Tibial nerve (tissue), 4 donors: Measurements from ENCODE around the gene FNDC3B. TPM values are rescaled to one million over a fixed set of nuclear protein-coding genes. Genes with fewer than 3 reads are reported as not detected.

Experiments
- DNase-seq, 2 donors: peaks; one replicate each; pipeline ENCODE4 v3.0.0-alpha.2; 2019; ENCODE audit warnings: low spot score in 2 of 2
- H3K27ac ChIP-seq, 4 donors: fragments of 200-600 bp; sonication (generic) in 3 of 4; one replicate each; pipeline ENCODE4 v1.5.1; 2017 to 2019; ENCODE audit warnings: mild to moderate bottlenecking in 1 of 4
- H3K27me3 ChIP-seq, 2 donors: fragments of 200-600 bp; sonication (generic) in 1 of 2; one replicate each; pipeline versions ENCODE4 v1.5.1 to v1.6.0; 2017 to 2019
- H3K36me3 ChIP-seq, 3 donors: fragments of 200-600 bp; sonication (generic); one replicate each; pipeline ENCODE4 v1.5.1; 2018 to 2019
- H3K4me1 ChIP-seq, 4 donors: fragments of 200-600 bp; sonication (generic) in 3 of 4; one replicate each; pipeline ENCODE4 v1.5.1; 2017 to 2019
- H3K4me3 ChIP-seq, 4 donors: fragments of 200-600 bp; sonication (generic) in 3 of 4; one replicate each; pipeline ENCODE4 v1.5.1; 2017 to 2019; ENCODE audit warnings: mild to moderate bottlenecking in 1 of 4, moderate library complexity in 1 of 4
- H3K9me3 ChIP-seq, 4 donors: fragments of 200-600 bp; sonication (generic) in 3 of 4; one replicate each; pipeline ENCODE4 v1.5.1; 2017 to 2019
- EP300 ChIP-seq, 2 donors: sonication (generic); formaldehyde crosslinking; IDR thresholded peaks; one replicate each; pipeline ENCODE4 v1.6.1; 2017; ENCODE audit warnings: antibody characterized with exemption in 2 of 2, mild to moderate bottlenecking in 1 of 2
- POLR2A ChIP-seq, 2 donors: fragments of 450-650 bp; IDR thresholded peaks; one replicate each; pipeline ENCODE4 v1.6.1; 2017; ENCODE audit warnings: antibody characterized with exemption in 2 of 2, mild to moderate bottlenecking in 2 of 2, moderate library complexity in 2 of 2
- WGBS, 2 donors: methylation state at CpG; one replicate each; pipeline ENCODE4 v1.1.5; 2018; 5-methylcytosine and 5-hydroxymethylcytosine counted together
- total RNA-seq, 4 donors: library from RNA; depleted of rRNA; stranded (reverse); fragments of >200 nt; gene quantifications; one replicate each; pipeline ENCODE4 v1.1.0, GENCODE V29; 2016
- TF ChIP-seq, protein P1 (sequence below), 5 experiments: fragments of 200-600 bp in 3 of 5; fragments of 450-650 bp in 2 of 5; sonication (generic) in 3 of 5; IDR thresholded peaks; one replicate each; pipeline ENCODE4 v1.5.1; 2016 to 2019; ENCODE audit warnings: antibody characterized with exemption in 5 of 5, mild to moderate bottlenecking in 3 of 5, moderate library complexity in 2 of 5

Gene FNDC3B
- total RNA-seq, 4 donors from 2014 or later, result 87.5 to 106 (median 95.7) TPM

GRCh38 chr3:172359231-172359630, 319.9 kb downstream of the FNDC3B start:
- H3K27me3 ChIP-seq, result no peaks in the 10 kb centered on the region
- no peak overlapping the region for H3K27ac ChIP-seq
- TF ChIP-seq, protein P1, sequence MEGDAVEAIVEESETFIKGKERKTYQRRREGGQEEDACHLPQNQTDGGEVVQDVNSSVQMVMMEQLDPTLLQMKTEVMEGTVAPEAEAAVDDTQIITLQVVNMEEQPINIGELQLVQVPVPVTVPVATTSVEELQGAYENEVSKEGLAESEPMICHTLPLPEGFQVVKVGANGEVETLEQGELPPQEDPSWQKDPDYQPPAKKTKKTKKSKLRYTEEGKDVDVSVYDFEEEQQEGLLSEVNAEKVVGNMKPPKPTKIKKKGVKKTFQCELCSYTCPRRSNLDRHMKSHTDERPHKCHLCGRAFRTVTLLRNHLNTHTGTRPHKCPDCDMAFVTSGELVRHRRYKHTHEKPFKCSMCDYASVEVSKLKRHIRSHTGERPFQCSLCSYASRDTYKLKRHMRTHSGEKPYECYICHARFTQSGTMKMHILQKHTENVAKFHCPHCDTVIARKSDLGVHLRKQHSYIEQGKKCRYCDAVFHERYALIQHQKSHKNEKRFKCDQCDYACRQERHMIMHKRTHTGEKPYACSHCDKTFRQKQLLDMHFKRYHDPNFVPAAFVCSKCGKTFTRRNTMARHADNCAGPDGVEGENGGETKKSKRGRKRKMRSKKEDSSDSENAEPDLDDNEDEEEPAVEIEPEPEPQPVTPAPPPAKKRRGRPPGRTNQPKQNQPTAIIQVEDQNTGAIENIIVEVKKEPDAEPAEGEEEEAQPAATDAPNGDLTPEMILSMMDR (IDR thresholded peaks at IDR 0.05), result no peak
- TF ChIP-seq EP300 (IDR thresholded peaks at IDR 0.05) (no peak), POLR2A (IDR thresholded peaks at IDR 0.05) (no peak)
- peaks cover 0 to 74% (median 0%) of the 10 kb centered on the region in 3 donors for H3K36me3 ChIP-seq
- 94 to 98% methylated on average over 1 of the region's 1 CpG for WGBS, 2 donors
- peaks cover 0 to 15% (median 0%) of the 10 kb centered on the region in 4 donors for H3K4me1 ChIP-seq
- H3K9me3 ChIP-seq, result no peaks in the 10 kb centered on the region
- DNase-seq, result no peak
- no peak overlapping the region for H3K4me3 ChIP-seq

DNA sequence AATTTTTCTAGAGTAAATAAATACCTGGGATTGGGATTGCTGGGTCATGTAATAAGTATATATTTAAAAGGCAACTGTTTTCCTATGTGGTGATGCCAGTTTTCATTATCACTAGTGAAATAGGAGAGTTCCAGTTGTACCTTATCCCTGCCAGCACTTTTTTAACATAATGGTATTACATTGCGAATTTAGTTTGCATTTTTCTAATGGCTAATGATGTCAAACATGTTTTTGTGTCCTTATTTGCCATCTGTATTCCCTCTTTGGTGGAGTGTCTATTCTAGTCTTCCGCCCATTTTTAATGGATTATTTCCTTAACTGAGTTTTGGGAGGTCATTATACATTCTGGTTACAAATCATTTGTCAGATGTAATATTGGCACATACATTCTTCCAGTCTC, 320.6 kb downstream of the FNDC3B start:
- DNase-seq, result no peak
- WGBS, 2 donors, result 97 to 99% methylated on average over 2 of the region's 2 CpGs
- TF ChIP-seq, protein P1 (IDR thresholded peaks at IDR 0.05), result no peak
- no peak overlapping the region for H3K27ac ChIP-seq
- no peaks in the 10 kb centered on the region for H3K27me3 ChIP-seq
- H3K9me3 ChIP-seq, result no peaks in the 10 kb centered on the region
- no peak overlapping the region for H3K4me3 ChIP-seq
- H3K36me3 ChIP-seq, result peaks cover 0 to 72% (median 0%) of the 10 kb centered on the region in 3 donors
- H3K4me1 ChIP-seq, result peaks cover 0 to 15% (median 0%) of the 10 kb centered on the region in 4 donors

DNA sequence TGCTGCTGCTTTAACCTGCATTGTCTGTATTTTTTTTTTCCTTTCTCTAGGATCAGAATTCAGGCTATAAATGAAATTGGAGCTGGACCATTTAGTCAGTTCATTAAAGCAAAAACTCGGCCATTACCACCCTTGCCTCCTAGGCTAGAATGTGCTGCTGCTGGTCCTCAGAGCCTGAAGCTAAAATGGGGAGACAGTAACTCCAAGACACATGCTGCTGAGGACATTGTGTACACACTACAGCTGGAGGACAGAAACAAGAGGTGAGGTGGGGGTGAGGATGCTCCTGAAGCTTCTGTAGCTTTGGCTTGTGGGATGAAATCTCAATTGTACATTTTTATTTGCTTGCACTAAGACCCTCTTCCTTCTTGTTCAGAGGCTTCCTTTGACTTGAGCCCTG, 323.2 kb downstream of the FNDC3B start:
- no peak overlapping the region for H3K27ac ChIP-seq
- no peak overlapping the region for H3K4me3 ChIP-seq
- peaks cover 0 to 1% (median 0%) of the 10 kb centered on the region in 4 donors for H3K4me1 ChIP-seq
- TF ChIP-seq EP300 (IDR thresholded peaks at IDR 0.05) (no peak), POLR2A (IDR thresholded peaks at IDR 0.05) (no peak)
- TF ChIP-seq, protein P1 (IDR thresholded peaks at IDR 0.05), result no peak
- H3K9me3 ChIP-seq, result no peaks in the 10 kb centered on the region
- WGBS, 2 donors, result 82 to 83% methylated on average over 1 of the region's 1 CpG
- no peaks in the 10 kb centered on the region for H3K27me3 ChIP-seq
- no peak for DNase-seq
- H3K36me3 ChIP-seq, result peaks cover 0 to 70% (median 0%) of the 10 kb centered on the region in 3 donors

DNA sequence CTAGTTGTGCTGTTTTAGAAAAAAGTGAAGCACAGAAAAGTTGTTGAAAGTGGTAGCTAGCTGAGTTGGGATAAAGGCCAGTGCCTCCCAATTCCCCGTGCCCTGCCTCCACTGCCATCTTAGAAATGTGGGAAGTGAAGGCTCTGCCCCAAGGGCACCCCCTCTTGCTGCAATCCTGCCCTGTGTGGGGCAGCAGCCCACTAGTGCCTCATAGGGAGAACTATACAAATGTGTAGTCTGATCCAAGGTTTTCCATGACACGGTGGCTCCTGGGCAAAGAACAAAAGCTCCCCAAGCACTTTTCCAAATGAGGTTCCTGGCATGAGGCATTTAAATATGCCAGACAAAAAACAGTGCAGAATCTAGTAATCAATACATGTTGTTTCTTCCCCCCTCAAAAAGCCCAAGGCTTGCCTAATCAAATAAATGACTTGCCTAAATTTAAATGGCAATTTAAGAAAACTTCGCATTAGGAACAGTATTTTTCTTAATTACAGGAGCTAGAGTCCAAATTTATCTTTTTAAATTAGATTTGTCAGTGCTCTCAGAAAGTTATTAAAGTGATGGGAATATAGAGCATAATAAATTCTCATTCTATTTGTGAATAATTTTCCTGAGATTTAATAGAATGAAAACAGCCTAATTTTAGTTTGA, 325.1 kb downstream of the FNDC3B start:
- H3K4me3 ChIP-seq, result no peak overlapping the region
- TF ChIP-seq, protein P1 (IDR thresholded peaks at IDR 0.05), result no peak
- TF ChIP-seq POLR2A (IDR thresholded peaks at IDR 0.05) (no peak), EP300 (IDR thresholded peaks at IDR 0.05) (no peak)
- H3K27ac ChIP-seq, result no peak overlapping the region
- WGBS, 2 donors, result 81 to 92% methylated on average over 3 of the region's 3 CpGs
- no peaks in the 10 kb centered on the region for H3K9me3 ChIP-seq
- H3K4me1 ChIP-seq, result no peaks in the 10 kb centered on the region
- H3K36me3 ChIP-seq, result peaks cover 0 to 67% (median 0%) of the 10 kb centered on the region in 3 donors
- no peaks in the 10 kb centered on the region for H3K27me3 ChIP-seq
- DNase-seq, result no peak

GRCh38 chr3:172365028-172365567, 325.7 kb downstream of the FNDC3B start:
- Histone ChIP-seq H3K4me1 (no peaks in the 10 kb centered on the region), H3K9me3 (no peaks in the 10 kb centered on the region), H3K27ac (no peak overlapping the region), H3K36me3 (peaks cover 0 to 63% (median 0%) of the 10 kb centered on the region in 3 donors), H3K27me3 (no peaks in the 10 kb centered on the region), H3K4me3 (no peak overlapping the region)
- no peak for DNase-seq
- 97 to 98% methylated on average over 3 of the region's 3 CpGs for WGBS, 2 donors
- no peak for TF ChIP-seq EP300 (IDR thresholded peaks at IDR 0.05)
- TF ChIP-seq, protein P1 (IDR thresholded peaks at IDR 0.05), result no peak
- no peak for TF ChIP-seq POLR2A (IDR thresholded peaks at IDR 0.05)
